Heart left ventricle (tissue), 13 donors: Measurements from ENCODE around the gene DCAF10.

Experiments used
- CTCF ChIP-seq, 12 donors: fragments of 200-600 bp; sonication (generic) in 4 of 12; IDR thresholded peaks; one replicate each; pipeline versions ENCODE4 v1.5.0 to v1.8.0; 2018 to 2022; ENCODE audit warnings: antibody characterized with exemption in 12 of 12, mild to moderate bottlenecking in 5 of 12
- POLR2A ChIP-seq, 2 donors: fragments of 450-650 bp; IDR thresholded peaks; one replicate each; pipeline ENCODE4 v1.6.1; 2017; ENCODE audit warnings: antibody characterized with exemption in 2 of 2, mild to moderate bottlenecking in 2 of 2, moderate library complexity in 2 of 2
- donor health status: ischemic (EF 13 %, LVEDD 7.1; RV severe dilation, severe dysfunction).
- donor health status: DM: no; HTN: yes; CAD: no.
- donor health status: DM: no; HTN: no; CAD: no.
- donor health status: ischemic (EF 25% LVEDD 6.9; RV normal size, moderate dysfunction).
- donor health status: ischemic (EF 25% LVEDD 5.7; RV mildly dilated, moderate dysfunction).
- donor health status: ischemic (EF 35%, LVEDD 5.7; RV mildly dilated, moderate dysfunction).
- donor health status: nonischemic (EF 11% LVEDD 7.7; RV severe dilation, severe dysfunction).
- donor health status: DM: yes; HTN: yes; CAD: no.
- donor health status: PGD.
- donor health status: ischemic (EF 29% LVEDD 5.4; RV normal size, mild dysfunction).
- donor health status: nonischemic (EF 23%, LVEDD 6.1; RV moderate dilation, normal function).

- TF ChIP-seq CTCF (IDR thresholded peaks at IDR 0.05) (no peak), POLR2A (IDR thresholded peaks at IDR 0.05) (no peak)
Measured at GRCh38 chr9:37761511-37761910, 39.1 kb upstream of the DCAF10 start.
